GM12875 (cell line): ENCODE data around the gene SLC8A1.

Source experiments
- H3K4me3 ChIP-seq: one replicate; pipeline ENCODE4 v1.5.1; 2011; ENCODE audit warnings: low read depth, low read length, control low read depth
- CTCF ChIP-seq: IDR thresholded peaks from 2 replicates; pipeline ENCODE4 v1.5.1; 2011; ENCODE audit warnings: low read depth, mild to moderate bottlenecking, control low read depth, inconsistent platforms, low read length, moderate library complexity, borderline replicate concordance; ENCODE audit not compliant: insufficient read depth

SLC8A1 gene

DNA sequence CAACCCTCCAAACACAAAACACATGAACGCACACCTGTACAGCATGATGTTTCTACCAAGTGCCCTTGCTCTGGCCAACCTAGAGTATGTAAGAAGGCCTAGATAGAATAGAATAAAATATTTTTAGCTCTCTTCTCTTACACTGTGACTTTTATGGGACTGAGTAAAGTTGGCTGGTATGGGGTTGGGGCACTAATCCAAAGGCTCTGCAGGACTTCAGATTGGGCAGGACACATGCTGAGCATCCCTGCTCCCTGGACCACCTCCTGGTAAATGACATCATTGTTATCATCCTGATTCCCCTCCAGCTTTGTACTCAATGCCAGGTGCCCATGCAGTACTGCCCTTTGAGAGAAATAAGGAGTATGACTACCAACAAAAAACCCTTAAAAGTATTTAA lies 322.2 kb downstream of the SLC8A1 start:
- no peak for TF ChIP-seq CTCF

GRCh38 chr2:40128796-40129195 lies 323.1 kb downstream of the SLC8A1 start:
- H3K4me3 ChIP-seq, result no peak overlapping the region
- no peak for TF ChIP-seq CTCF

More for the DNA sequence above, 322.2 kb downstream of the SLC8A1 start:
- H3K4me3 ChIP-seq, result no peak overlapping the region

GRCh38 chr2:40127890-40128557 lies 323.9 kb downstream of the SLC8A1 start:
- no peak overlapping the region for H3K4me3 ChIP-seq
- TF ChIP-seq CTCF, result no peak

- no peak for TF ChIP-seq CTCF
- H3K4me3 ChIP-seq, result no peak overlapping the region
Measured at GRCh38 chr2:40127146-40127545, 324.7 kb downstream of the SLC8A1 start.

DNA sequence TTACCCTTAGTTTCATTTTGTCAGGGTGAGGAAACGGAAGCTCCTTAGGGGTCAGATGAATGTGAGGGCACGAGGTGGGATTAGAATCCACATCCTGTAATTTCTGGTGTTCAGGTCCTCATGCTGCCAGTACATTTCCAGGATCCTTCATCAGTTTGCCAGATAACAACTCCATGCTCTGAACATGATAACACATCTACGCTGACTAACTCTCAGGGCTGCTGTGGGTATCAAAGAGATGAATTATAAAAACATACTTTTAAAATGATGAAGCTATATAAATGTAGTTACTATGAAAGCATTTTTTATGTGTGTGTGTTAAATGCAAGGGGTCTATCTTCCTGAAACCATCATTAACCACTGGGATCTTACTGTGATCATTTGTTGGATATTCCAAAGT lies 325.9 kb downstream of the SLC8A1 start:
- no peak overlapping the region for H3K4me3 ChIP-seq
- no peak for TF ChIP-seq CTCF

DNA sequence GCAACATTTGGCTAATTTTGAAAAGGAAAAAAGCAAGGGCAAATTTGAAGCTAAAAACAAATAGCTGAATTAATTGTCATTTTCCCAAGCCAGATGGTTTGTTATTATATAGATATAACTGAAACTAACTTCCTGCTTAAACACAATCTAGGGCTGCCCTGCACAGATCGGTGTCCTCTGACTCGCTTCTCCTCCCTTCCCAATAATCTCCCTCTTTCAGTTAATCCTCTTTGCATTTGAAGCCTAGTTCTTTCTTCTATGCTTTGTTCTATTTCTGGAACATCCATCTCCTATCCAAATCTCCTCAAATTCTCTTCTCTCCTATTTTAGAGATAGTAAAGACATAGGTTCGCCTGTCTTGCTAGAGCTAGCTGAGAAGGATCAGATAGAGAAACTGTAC lies 328.1 kb downstream of the SLC8A1 start:
- no peak for TF ChIP-seq CTCF
- no peak overlapping the region for H3K4me3 ChIP-seq

- no peak overlapping the region for H3K4me3 ChIP-seq
- TF ChIP-seq CTCF, result no peak
Measured at GRCh38 chr2:40123326-40123725, 328.6 kb downstream of the SLC8A1 start.
